ENCODE data around the gene KHDC1. TPM values are rescaled to one million over a fixed set of nuclear protein-coding genes. Genes with fewer than 3 reads are reported as not detected.
"Not testable (repeated sequence)": the region's sequence is repeated elsewhere in the genome, so short reads cannot be mapped to it uniquely, and the experiment has no call there.

The KHDC1 gene
- total and polyA plus RNA-seq, 12 donors = 0.25 to 2.2 (median 0.83) TPM; not detected in 1

DNA sequence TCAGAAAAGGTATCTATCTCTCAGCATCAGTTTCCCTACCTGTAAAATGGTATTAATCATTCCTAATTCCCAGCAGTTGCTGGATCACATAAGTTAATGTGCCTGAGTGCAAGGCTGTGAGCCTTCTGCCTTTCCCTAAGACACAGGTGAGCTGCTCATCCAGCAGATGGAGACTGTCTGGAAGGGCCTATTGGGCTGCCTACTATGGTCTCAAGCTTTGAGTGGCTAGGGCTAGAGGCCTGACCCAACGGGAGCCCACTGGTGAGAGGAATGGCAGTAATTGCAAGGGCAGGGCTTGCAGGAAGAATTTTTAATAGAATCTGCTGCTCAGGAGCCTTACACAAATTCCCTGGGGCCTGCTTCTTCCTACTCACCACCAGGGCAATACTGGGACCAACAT is 4.3 kb downstream of the KHDC1 start:
- Histone ChIP-seq H3K27ac (no peak overlapping the region), H3K36me3 (replicated peaks in 1 of 2) (no peaks in the 10 kb centered on the region), H3K27me3 (no peaks in the 10 kb centered on the region), H3K4me1 (replicated peaks in 1 of 2) (peaks cover 4 to 6% of the 10 kb centered on the region in 2 donors), H3K4me3 (no peak overlapping the region), H3K9me3 (replicated peaks in 1 of 3) (no peaks in the 10 kb centered on the region)
- intact Hi-C loops (cut with DNase I) = no loop called here
- WGBS, 4 donors = 85 to 100% (median 95%) methylated on average over 1 of the region's 1 CpG
- TF ChIP-seq, protein P1, sequence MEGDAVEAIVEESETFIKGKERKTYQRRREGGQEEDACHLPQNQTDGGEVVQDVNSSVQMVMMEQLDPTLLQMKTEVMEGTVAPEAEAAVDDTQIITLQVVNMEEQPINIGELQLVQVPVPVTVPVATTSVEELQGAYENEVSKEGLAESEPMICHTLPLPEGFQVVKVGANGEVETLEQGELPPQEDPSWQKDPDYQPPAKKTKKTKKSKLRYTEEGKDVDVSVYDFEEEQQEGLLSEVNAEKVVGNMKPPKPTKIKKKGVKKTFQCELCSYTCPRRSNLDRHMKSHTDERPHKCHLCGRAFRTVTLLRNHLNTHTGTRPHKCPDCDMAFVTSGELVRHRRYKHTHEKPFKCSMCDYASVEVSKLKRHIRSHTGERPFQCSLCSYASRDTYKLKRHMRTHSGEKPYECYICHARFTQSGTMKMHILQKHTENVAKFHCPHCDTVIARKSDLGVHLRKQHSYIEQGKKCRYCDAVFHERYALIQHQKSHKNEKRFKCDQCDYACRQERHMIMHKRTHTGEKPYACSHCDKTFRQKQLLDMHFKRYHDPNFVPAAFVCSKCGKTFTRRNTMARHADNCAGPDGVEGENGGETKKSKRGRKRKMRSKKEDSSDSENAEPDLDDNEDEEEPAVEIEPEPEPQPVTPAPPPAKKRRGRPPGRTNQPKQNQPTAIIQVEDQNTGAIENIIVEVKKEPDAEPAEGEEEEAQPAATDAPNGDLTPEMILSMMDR (IDR thresholded peaks at IDR 0.05) = no peak
- TF ChIP-seq POLR2A (IDR thresholded peaks at IDR 0.05) = no peak
- no peak for DNase-seq

DNA sequence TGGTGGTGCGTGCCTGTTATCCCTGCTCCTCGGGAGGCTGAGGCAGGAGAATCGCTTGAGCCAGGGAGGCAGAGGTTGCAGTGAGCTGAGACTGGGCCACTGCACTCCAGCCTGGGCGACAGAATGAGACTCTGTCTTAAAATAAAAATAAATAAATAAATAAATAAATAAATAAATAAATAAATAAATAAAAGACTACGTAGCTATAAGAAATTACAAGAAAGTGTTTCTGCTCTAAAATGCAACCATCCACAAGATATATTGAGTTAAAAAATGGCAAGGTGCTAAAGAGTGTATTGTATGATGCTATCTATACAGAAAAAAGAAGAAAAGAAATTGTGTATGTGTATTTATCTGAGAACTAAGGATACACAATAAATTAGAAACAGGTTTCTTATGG is 8.7 kb downstream of the KHDC1 start:
- DNase-seq; H3K27ac ChIP-seq; H3K9me3 ChIP-seq (replicated peaks in 1 of 3); H3K4me3 ChIP-seq; H3K4me1 ChIP-seq (replicated peaks in 1 of 2); H3K27me3 ChIP-seq; H3K36me3 ChIP-seq (replicated peaks in 1 of 2); intact Hi-C loops (cut with DNase I): not testable (repeated sequence)
- 93 to 98% (median 96%) methylated on average over 5 of the region's 5 CpGs for WGBS, 4 donors

- WGBS, 4 donors = 85 to 94% (median 87%) methylated on average over 2 of the region's 2 CpGs
- no peaks in the 10 kb centered on the region for H3K4me1 ChIP-seq (replicated peaks in 1 of 2)
- no peaks in the 10 kb centered on the region for H3K27me3 ChIP-seq
- H3K9me3 ChIP-seq (replicated peaks in 1 of 3) = no peaks in the 10 kb centered on the region
- no peaks in the 10 kb centered on the region for H3K36me3 ChIP-seq (replicated peaks in 1 of 2)
- DNase-seq = no peak
- no peak overlapping the region for H3K4me3 ChIP-seq
- intact Hi-C loops (cut with DNase I) = no loop called here
- no peak overlapping the region for H3K27ac ChIP-seq
- TF ChIP-seq POLR2A (IDR thresholded peaks at IDR 0.05) = no peak
- TF ChIP-seq, protein P1 (IDR thresholded peaks at IDR 0.05) = no peak
Measured at GRCh38 chr6:73252703-73253102, 10.3 kb downstream of the KHDC1 start.

- Histone ChIP-seq H3K4me1 (replicated peaks in 1 of 2) (no peaks in the 10 kb centered on the region), H3K4me3 (no peak overlapping the region), H3K27ac (no peak overlapping the region), H3K27me3 (no peaks in the 10 kb centered on the region), H3K36me3 (replicated peaks in 1 of 2) (no peaks in the 10 kb centered on the region), H3K9me3 (replicated peaks in 1 of 3) (no peaks in the 10 kb centered on the region)
- intact Hi-C loops (cut with DNase I) = no loop called here
- no peak for DNase-seq
- TF ChIP-seq POLR2A (IDR thresholded peaks at IDR 0.05) = no peak
- TF ChIP-seq, protein P1 (IDR thresholded peaks at IDR 0.05) = no peak
Measured at GRCh38 chr6:73250016-73250415, 13.0 kb downstream of the KHDC1 start.

DNA sequence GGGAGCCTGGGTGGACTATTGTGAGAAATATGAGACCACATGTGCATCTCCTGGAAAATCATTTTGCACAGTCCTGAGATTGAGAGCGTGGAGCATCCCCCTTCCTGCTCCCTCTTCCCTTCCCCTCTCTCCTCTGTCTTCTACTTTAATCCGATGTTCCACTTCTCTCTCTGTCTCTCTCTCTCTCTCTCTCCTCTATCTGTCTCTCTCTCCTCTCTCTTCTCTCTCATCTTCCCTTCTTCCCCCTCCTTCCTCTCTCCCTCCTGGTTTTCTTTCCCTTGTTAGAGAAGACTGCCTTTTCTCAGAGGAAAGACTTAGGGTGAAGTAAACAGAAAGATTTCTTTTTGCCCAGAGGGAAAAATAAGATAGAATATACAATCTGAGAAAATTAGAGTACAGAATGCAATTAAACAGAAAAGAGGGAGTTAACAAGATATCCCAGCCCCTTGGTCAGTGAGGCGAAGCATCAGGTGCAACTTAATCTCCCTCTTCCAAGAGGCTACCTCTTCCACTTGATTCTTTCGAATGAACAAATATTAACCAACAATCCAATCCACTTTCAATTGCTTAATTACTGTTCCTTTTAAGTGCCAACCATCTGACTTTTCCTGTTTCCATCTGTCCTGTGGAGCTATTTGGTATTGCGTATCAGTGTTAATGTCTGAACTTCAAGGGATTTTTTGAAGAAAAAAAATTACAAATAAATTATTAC is 14.6 kb downstream of the KHDC1 start:
- TF ChIP-seq, protein P1 (IDR thresholded peaks at IDR 0.05) = no peak
- TF ChIP-seq POLR2A (IDR thresholded peaks at IDR 0.05) = no peak
- no peaks in the 10 kb centered on the region for H3K9me3 ChIP-seq (replicated peaks in 1 of 3)
- no peak overlapping the region for H3K27ac ChIP-seq
- WGBS, 4 donors = 70 to 80% (median 74%) methylated on average over 5 of the region's 5 CpGs
- H3K4me1 ChIP-seq (replicated peaks in 1 of 2) = no peaks in the 10 kb centered on the region
- DNase-seq = no peak
- no peaks in the 10 kb centered on the region for H3K36me3 ChIP-seq (replicated peaks in 1 of 2)
- H3K27me3 ChIP-seq = no peaks in the 10 kb centered on the region
- intact Hi-C loops (cut with DNase I) = no loop called here
- H3K4me3 ChIP-seq = no peak overlapping the region

Data from adrenal gland (tissue), 12 donors.